Measurements from ENCODE around the gene CYP46A1.

CYP46A1 gene

GRCh38 chr14:99681832-99682148 is 2.3 kb upstream of the CYP46A1 start:
- TF ChIP-seq FOXP2 (optimal IDR thresholded peaks at IDR 0.05; ENCODE audit: borderline replicate concordance, extremely low read depth, extremely low read length, insufficient read depth) (no peak), POLR2AphosphoS5 (IDR thresholded peaks at IDR 0.05; ENCODE audit: low read depth, low read length) (no peak), TAF1 (IDR thresholded peaks at IDR 0.05; ENCODE audit: borderline replicate concordance, insufficient read depth, low read length) (no peak), SIN3A (IDR thresholded peaks at IDR 0.05; ENCODE audit: borderline replicate concordance, insufficient read depth, low read length) (no peak)
- TF ChIP-seq, protein P1, sequence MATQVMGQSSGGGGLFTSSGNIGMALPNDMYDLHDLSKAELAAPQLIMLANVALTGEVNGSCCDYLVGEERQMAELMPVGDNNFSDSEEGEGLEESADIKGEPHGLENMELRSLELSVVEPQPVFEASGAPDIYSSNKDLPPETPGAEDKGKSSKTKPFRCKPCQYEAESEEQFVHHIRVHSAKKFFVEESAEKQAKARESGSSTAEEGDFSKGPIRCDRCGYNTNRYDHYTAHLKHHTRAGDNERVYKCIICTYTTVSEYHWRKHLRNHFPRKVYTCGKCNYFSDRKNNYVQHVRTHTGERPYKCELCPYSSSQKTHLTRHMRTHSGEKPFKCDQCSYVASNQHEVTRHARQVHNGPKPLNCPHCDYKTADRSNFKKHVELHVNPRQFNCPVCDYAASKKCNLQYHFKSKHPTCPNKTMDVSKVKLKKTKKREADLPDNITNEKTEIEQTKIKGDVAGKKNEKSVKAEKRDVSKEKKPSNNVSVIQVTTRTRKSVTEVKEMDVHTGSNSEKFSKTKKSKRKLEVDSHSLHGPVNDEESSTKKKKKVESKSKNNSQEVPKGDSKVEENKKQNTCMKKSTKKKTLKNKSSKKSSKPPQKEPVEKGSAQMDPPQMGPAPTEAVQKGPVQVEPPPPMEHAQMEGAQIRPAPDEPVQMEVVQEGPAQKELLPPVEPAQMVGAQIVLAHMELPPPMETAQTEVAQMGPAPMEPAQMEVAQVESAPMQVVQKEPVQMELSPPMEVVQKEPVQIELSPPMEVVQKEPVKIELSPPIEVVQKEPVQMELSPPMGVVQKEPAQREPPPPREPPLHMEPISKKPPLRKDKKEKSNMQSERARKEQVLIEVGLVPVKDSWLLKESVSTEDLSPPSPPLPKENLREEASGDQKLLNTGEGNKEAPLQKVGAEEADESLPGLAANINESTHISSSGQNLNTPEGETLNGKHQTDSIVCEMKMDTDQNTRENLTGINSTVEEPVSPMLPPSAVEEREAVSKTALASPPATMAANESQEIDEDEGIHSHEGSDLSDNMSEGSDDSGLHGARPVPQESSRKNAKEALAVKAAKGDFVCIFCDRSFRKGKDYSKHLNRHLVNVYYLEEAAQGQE (IDR thresholded peaks at IDR 0.05; ENCODE audit: insufficient read depth in 1 of 2, low read depth in 2 of 2, low read length in 2 of 2): no peak

- TF ChIP-seq FOXP2 (optimal IDR thresholded peaks at IDR 0.05; ENCODE audit: borderline replicate concordance, extremely low read depth, extremely low read length, insufficient read depth) (peak; percentile 45), TAF1 (IDR thresholded peaks at IDR 0.05; ENCODE audit: borderline replicate concordance, insufficient read depth, low read length) (no peak)
Observed at GRCh38 chr14:99682809-99683618, 1.1 kb upstream of the CYP46A1 start.

DNA sequence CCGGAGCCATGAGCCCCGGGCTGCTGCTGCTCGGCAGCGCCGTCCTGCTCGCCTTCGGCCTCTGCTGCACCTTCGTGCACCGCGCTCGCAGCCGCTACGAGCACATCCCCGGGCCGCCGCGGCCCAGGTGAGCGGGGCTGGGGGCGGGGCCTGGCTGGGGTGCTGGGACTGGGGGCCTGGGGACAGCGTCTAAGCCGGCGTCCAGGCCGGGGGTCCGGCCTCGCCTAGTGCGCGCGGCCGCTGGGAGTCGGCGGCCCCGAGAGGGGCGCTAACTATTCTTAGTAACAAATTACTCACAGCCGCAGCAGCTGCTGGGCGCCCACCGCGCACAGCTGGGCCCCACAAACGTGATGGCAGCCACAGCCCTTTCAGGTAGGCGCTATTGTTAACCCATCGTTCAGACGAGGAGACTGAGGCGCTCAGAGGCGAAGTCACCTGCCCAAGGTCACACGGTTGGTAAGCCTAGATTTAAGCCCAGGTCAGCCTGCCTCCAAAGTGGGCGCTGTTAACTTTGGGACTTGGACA is 374 bp downstream of the CYP46A1 start:
- TF ChIP-seq POLR2AphosphoS5 (IDR thresholded peaks at IDR 0.05; ENCODE audit: low read depth, low read length) (no peak), TAF1 (IDR thresholded peaks at IDR 0.05; ENCODE audit: borderline replicate concordance, insufficient read depth, low read length) (no peak), FOXP2 (optimal IDR thresholded peaks at IDR 0.05; ENCODE audit: borderline replicate concordance, extremely low read depth, extremely low read length, insufficient read depth) (no peak), SIN3A (IDR thresholded peaks at IDR 0.05; ENCODE audit: borderline replicate concordance, insufficient read depth, low read length) (no peak)
- TF ChIP-seq, protein P1 (IDR thresholded peaks at IDR 0.05; ENCODE audit: insufficient read depth in 1 of 2, low read depth in 2 of 2, low read length in 2 of 2): no peak

- no peak for TF ChIP-seq SIN3A (IDR thresholded peaks at IDR 0.05; ENCODE audit: borderline replicate concordance, insufficient read depth, low read length)
- TF ChIP-seq FOXP2 (optimal IDR thresholded peaks at IDR 0.05; ENCODE audit: borderline replicate concordance, extremely low read depth, extremely low read length, insufficient read depth): no peak
- TF ChIP-seq TAF1 (IDR thresholded peaks at IDR 0.05; ENCODE audit: borderline replicate concordance, insufficient read depth, low read length): no peak
- TF ChIP-seq POLR2AphosphoS5 (IDR thresholded peaks at IDR 0.05; ENCODE audit: low read depth, low read length): no peak
- TF ChIP-seq, protein P1 (IDR thresholded peaks at IDR 0.05; ENCODE audit: insufficient read depth in 1 of 2, low read depth in 2 of 2, low read length in 2 of 2): no peak
Observed at GRCh38 chr14:99685151-99685591, 1.1 kb downstream of the CYP46A1 start.

DNA sequence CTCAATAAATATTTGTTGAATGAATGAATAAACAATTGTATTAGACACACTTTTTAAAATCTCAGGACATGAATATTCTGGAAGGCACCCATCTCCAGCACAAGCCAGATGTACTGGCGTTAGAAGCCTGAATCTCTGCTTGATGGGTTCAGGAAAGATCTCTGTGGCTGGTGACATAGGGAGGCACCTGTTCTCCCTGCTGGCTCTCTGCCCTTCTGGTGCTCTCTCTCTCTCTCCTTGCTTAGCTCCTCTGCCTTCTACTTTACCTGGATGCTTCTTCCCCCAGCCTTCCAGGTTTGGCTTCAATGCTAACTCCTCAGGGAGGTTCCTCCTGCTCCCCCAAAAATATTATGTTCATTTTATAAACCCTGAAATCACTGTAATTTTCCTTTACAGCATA is 1.5 kb downstream of the CYP46A1 start:
- no peak for TF ChIP-seq POLR2AphosphoS5 (IDR thresholded peaks at IDR 0.05; ENCODE audit: low read depth, low read length)
- TF ChIP-seq, protein P1 (IDR thresholded peaks at IDR 0.05; ENCODE audit: insufficient read depth in 1 of 2, low read depth in 2 of 2, low read length in 2 of 2): no peak
- no peak for TF ChIP-seq TAF1 (IDR thresholded peaks at IDR 0.05; ENCODE audit: borderline replicate concordance, insufficient read depth, low read length)
- TF ChIP-seq SIN3A (IDR thresholded peaks at IDR 0.05; ENCODE audit: borderline replicate concordance, insufficient read depth, low read length): no peak
- TF ChIP-seq FOXP2 (optimal IDR thresholded peaks at IDR 0.05; ENCODE audit: borderline replicate concordance, extremely low read depth, extremely low read length, insufficient read depth): no peak
